ENCODE data around the gene CACNG6. TPM values are rescaled to one million over a fixed set of nuclear protein-coding genes. Genes with fewer than 3 reads are reported as not detected.

The CACNG6 gene
- total and polyA plus RNA-seq, 2 of the 13 experiments (the other 11 are each of a cell fraction or from before 2014, with no cell fraction given): not detected

DNA sequence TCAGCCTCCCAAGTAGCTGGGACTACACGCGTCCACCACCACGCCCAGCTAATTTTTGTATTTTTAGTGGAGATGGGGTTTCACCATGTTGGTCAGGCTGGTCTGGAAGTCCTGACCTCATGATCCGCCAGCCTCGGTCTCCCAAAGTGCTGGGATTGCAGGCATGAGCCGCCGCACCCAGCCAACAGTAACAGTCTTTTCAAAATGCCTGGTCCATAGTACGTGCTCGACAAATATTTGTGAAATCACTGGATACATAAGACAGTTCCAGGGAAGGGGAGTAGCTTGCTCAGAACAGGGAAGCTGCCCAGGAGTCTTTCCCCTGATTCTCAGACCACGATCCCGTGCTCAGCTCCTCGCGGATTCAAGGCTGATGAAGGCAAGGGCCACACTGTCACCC lies 30.5 kb downstream of the CACNG6 start (continued):
- TF ChIP-seq HINFP (CRISPR knock-in tag; IDR thresholded peaks at IDR 0.05; ENCODE audit: low read depth) (no peak), ARNT2 (CRISPR knock-in tag; IDR thresholded peaks at IDR 0.05; ENCODE audit: low read depth) (no peak), ZNF703 (CRISPR knock-in tag; IDR thresholded peaks at IDR 0.05; ENCODE audit: borderline replicate concordance) (no peak), SALL1 (CRISPR knock-in tag; IDR thresholded peaks at IDR 0.05) (peak; percentile 44; the same call in 1 of the 2 replicates), ZNF720 (CRISPR knock-in tag; IDR thresholded peaks at IDR 0.05) (no peak), ZKSCAN8 (CRISPR knock-in tag; IDR thresholded peaks at IDR 0.05; ENCODE audit: borderline replicate concordance) (0 out of 2 replicates have a peak, but pooled peaks have one; percentile 13), ZNF558 (CRISPR knock-in tag; IDR thresholded peaks at IDR 0.05; ENCODE audit: borderline replicate concordance) (no peak)
- TF ChIP-seq, protein P1, sequence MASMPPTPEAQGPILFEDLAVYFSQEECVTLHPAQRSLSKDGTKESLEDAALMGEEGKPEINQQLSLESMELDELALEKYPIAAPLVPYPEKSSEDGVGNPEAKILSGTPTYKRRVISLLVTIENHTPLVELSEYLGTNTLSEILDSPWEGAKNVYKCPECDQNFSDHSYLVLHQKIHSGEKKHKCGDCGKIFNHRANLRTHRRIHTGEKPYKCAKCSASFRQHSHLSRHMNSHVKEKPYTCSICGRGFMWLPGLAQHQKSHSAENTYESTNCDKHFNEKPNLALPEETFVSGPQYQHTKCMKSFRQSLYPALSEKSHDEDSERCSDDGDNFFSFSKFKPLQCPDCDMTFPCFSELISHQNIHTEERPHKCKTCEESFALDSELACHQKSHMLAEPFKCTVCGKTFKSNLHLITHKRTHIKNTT (CRISPR knock-in tag; IDR thresholded peaks at IDR 0.05): no peak

DNA sequence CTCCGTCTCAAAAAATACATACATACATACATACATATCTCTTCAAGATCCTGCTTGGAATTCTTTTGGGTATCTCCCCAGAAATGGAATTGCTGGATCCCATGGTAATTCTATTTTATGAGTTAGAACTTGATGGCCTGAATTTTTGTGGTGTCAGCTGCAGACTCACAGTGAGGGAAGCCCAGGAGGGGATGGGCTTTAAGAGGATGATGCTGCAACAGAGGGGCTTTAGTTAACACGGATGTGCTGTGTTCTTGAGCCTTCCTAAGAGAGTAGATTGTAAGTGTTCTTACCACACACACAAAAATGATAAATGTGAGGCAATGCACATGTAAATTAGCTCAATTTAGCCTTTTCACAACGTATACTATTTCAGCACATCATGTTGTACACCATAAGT lies 31.8 kb downstream of the CACNG6 start:
- no TSS peak for BruUV-seq (replicated peaks)
- in situ Hi-C loops (cut with HindIII; ENCODE audit: extremely low pct_ligation_motif_present, low pct_unique_long_range_greater_than_20kb): loop anchor here (10.0 kb wide), 2 partner anchors 118 to 218 kb away; partner anchors contain the start of gene CACNG7

More for the DNA sequence above, 31.8 kb downstream of the CACNG6 start:
- DNase-seq (ENCODE audit: low spot score): no peak
- FAIRE-seq: no peak
- Histone ChIP-seq H3K79me2 (ENCODE audit: insufficient read depth, low read length) (no peaks in the 10 kb centered on the region), H3K27me3 (ENCODE audit: control insufficient read depth in 1 of 2, insufficient read depth in 2 of 2, low read length in 2 of 2) (no peaks in the 10 kb centered on the region), H3K4me3 (replicated peaks in 1 of 3; ENCODE audit: insufficient read depth in 1 of 3, low read depth in 2 of 3, low read length in 3 of 3) (no peak overlapping the region), H3K9me3 (ENCODE audit: low read length) (no peaks in the 10 kb centered on the region), H3K36me3 (replicated peaks in 1 of 2; ENCODE audit: control insufficient read depth in 1 of 2, insufficient read depth in 2 of 2, low read length in 2 of 2) (no peaks in the 10 kb centered on the region), H3K4me1 (ENCODE audit: insufficient read depth, low read length) (peaks cover 43% of the 10 kb centered on the region), H3K4me2 (ENCODE audit: low read depth, low read length) (no peak overlapping the region), H2AFZ (ENCODE audit: low read length) (no peak overlapping the region), H3K9ac (ENCODE audit: insufficient read depth, low read depth, low read length) (no peak overlapping the region), H4K20me1 (ENCODE audit: insufficient read depth, low read length) (no peaks in the 10 kb centered on the region), H3K27ac (ENCODE audit: extremely low read length, insufficient read depth, low read length) (no peak overlapping the region)
- ATAC-seq: no peak
- WGBS (ENCODE audit: low lambda C conversion rate): 20% methylated on average over 3 of the region's 3 CpGs
- POLR2A ChIA-PET: interaction anchor here (1.0 kb wide), 1 partner anchor 159 kb away, joined by 3 read pairs; no protein-coding TSS in a partner anchor
- CTCF ChIA-PET (ENCODE audit: low intra/inter-chr PET ratio, low total read pairs): interaction anchor here (1.4 to 2.8 kb wide), 3 partner anchors 181 to 230 kb away, joined by 10 to 28 read pairs (median 11); no protein-coding TSS in a partner anchor
- TF ChIP-seq FOSL2 (CRISPR knock-in tag; IDR thresholded peaks at IDR 0.05): no peak
- no peak for TF ChIP-seq SMYD3 (CRISPR knock-in tag; IDR thresholded peaks at IDR 0.05)
- no peak for TF ChIP-seq NCOR1 (IDR thresholded peaks at IDR 0.05; ENCODE audit: borderline replicate concordance, low read length)
- no peak for TF ChIP-seq ZNF530 (CRISPR knock-in tag; IDR thresholded peaks at IDR 0.05; ENCODE audit: low read depth)
- TF ChIP-seq NFE2L2 (IDR thresholded peaks at IDR 0.05; ENCODE audit: low read length): no peak
- no peak for TF ChIP-seq NFATC3 (CRISPR knock-in tag; IDR thresholded peaks at IDR 0.05)
- no peak for TF ChIP-seq TBP (CRISPR knock-in tag; IDR thresholded peaks at IDR 0.05)
- no peak for TF ChIP-seq RBM39 (IDR thresholded peaks at IDR 0.05; ENCODE audit: low read depth, low read length, poor library complexity, severe bottlenecking)
- TF ChIP-seq GPN1 (CRISPR knock-in tag; IDR thresholded peaks at IDR 0.05; ENCODE audit: borderline replicate concordance): no peak
- intact Hi-C loops (cut with micrococcal nuclease; ENCODE audit: unreplicated experiment): loop anchor here (5.0 kb wide), 2 partner anchors 116 to 231 kb away; partner anchors contain the start of gene CACNG7

Measured in HepG2 (cell line).